Mesendoderm (in vitro differentiated cells): ENCODE measurements around the gene E2F7.

Experiments
- DNase-seq: peaks from one replicate; pipeline ENCODE4 v3.0.0; 2013
- H2AK5ac ChIP-seq: 2 replicates; pipeline ENCODE4 v1.6.1; 2013; ENCODE audit warnings: low read length, inconsistent platforms
- H2BK120ac ChIP-seq: 2 replicates; pipeline ENCODE4 v1.6.1; 2013; ENCODE audit warnings: low read depth, mild to moderate bottlenecking, low read length, moderate library complexity, mixed read lengths
- H2BK15ac ChIP-seq: replicated peaks from 2 replicates; pipeline ENCODE4 v1.6.1; 2013; ENCODE audit warnings: low read depth, mild to moderate bottlenecking, moderate library complexity
- H2BK5ac ChIP-seq: 2 replicates; pipeline ENCODE4 v1.6.1; 2013; ENCODE audit warnings: low read length, inconsistent platforms
- H3K18ac ChIP-seq: 2 replicates; pipeline ENCODE4 v1.6.1; 2013; ENCODE audit warnings: mild to moderate bottlenecking, low read length, mixed read lengths
- H3K23ac ChIP-seq: one replicate; pipeline ENCODE4 v1.6.1; 2013; ENCODE audit warnings: low read length
- H3K27ac ChIP-seq: 2 replicates; pipeline ENCODE4 v1.5.1; 2013; ENCODE audit warnings: low read depth, mild to moderate bottlenecking, inconsistent platforms, low read length, moderate library complexity
- H3K27me3 ChIP-seq: 2 replicates; pipeline ENCODE4 v1.6.1; 2013; ENCODE audit warnings: low read length, control low read depth, mild to moderate bottlenecking, inconsistent platforms; ENCODE audit not compliant: insufficient read depth, poor library complexity
- H3K36me3 ChIP-seq: 2 replicates; pipeline ENCODE4 v1.6.1; 2013; ENCODE audit warnings: low read length, inconsistent platforms; ENCODE audit not compliant: control insufficient read depth, insufficient read depth
- H3K4ac ChIP-seq: one replicate; pipeline ENCODE4 v1.6.1; 2013; ENCODE audit warnings: low read depth, mild to moderate bottlenecking, low read length, moderate library complexity
- H3K4me1 ChIP-seq: 2 replicates; pipeline ENCODE4 v1.6.1; 2013; ENCODE audit warnings: low read depth, low read length, inconsistent platforms; ENCODE audit not compliant: control insufficient read depth
- H3K4me2 ChIP-seq: 2 replicates; pipeline ENCODE4 v1.6.1; 2013; ENCODE audit warnings: low read length
- H3K4me3 ChIP-seq: 2 replicates; pipeline ENCODE4 v1.5.1; 2013; ENCODE audit warnings: mild to moderate bottlenecking, low read length
- H3K56ac ChIP-seq: one replicate; pipeline ENCODE4 v1.6.1; 2013; ENCODE audit warnings: low read length
- H3K79me1 ChIP-seq: 2 replicates; pipeline ENCODE4 v1.6.1; 2013; ENCODE audit warnings: low read length, inconsistent platforms
- H3K79me2 ChIP-seq: 2 replicates; pipeline ENCODE4 v1.6.1; 2013; ENCODE audit warnings: mild to moderate bottlenecking, low read length; ENCODE audit not compliant: control insufficient read depth, insufficient read depth
- H3K9ac ChIP-seq: 2 replicates; pipeline ENCODE4 v1.6.1; 2013; ENCODE audit warnings: low read length, inconsistent platforms
- H4K5ac ChIP-seq: one replicate; pipeline ENCODE4 v1.6.1; 2013; ENCODE audit warnings: low read length
- H4K8ac ChIP-seq: one replicate; pipeline ENCODE4 v1.6.1; 2013; ENCODE audit warnings: low read depth, mild to moderate bottlenecking, control low read depth, low read length, moderate library complexity
- WGBS: extraction: QIAGEN DNeasy Blood & Tissue Kit; methylation state at CpG from one replicate; pipeline ENCODE4 v1.1.7; 2013; ENCODE audit warnings: low lambda C conversion rate, missing lambda C conversion rate; ENCODE audit not compliant: insufficient coverage; ENCODE audit errors: extremely low coverage; 5-methylcytosine and 5-hydroxymethylcytosine counted together

E2F7 gene

DNA sequence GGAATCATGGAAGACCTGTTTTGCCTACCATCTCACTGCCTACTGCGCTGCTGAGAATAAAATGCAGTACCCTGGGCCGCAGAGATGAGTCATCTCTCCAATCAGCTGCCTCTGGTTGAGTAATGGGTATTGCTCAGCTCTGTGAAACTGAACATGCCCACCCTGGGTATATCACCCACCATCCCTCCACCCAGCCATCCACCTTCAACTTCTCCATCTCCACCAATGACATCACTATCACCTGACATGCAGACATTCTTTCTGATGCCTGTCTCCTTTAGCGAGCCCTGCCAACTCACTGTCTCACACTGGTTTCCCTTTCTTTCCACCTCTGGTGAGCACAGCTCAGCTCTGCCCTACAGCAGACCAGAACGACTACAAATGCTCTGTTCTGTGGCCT is 33.6 kb downstream of the E2F7 start:
- Histone ChIP-seq H2BK5ac (no peak overlapping the region), H3K79me1 (no peaks in the 10 kb centered on the region), H2BK15ac (no peak overlapping the region), H2BK120ac (no peak overlapping the region), H3K56ac (no peak overlapping the region), H3K9ac (no peak overlapping the region), H3K27me3 (no peaks in the 10 kb centered on the region), H3K79me2 (no peaks in the 10 kb centered on the region), H3K4me3 (no peak overlapping the region), H2AK5ac (no peak overlapping the region), H3K36me3 (peaks cover 7% of the 10 kb centered on the region), H3K18ac (no peak overlapping the region), H3K4me1 (no peaks in the 10 kb centered on the region), H3K4ac (no peak overlapping the region), H4K8ac (no peak overlapping the region), H3K23ac (no peak overlapping the region), H4K5ac (no peak overlapping the region), H3K4me2 (no peak overlapping the region), H3K27ac (no peak overlapping the region)
- no CpG with 5 or more reads among the region's 4 CpGs for WGBS
- peak; percentile 21 for DNase-seq

GRCh38 chr12:77025782-77026314 is 39.5 kb downstream of the E2F7 start:
- Histone ChIP-seq H2BK120ac (no peak overlapping the region), H3K79me1 (no peaks in the 10 kb centered on the region), H2BK5ac (no peak overlapping the region)

GRCh38 chr12:77023501-77023900 is 41.9 kb downstream of the E2F7 start:
- no peaks in the 10 kb centered on the region for H3K27me3 ChIP-seq
- H4K5ac ChIP-seq, result no peak overlapping the region
- WGBS, result no CpG with 5 or more reads among the region's 6 CpGs
- no peaks in the 10 kb centered on the region for H3K79me2 ChIP-seq
- no peak overlapping the region for H3K18ac ChIP-seq
- H2AK5ac ChIP-seq, result no peak overlapping the region
- no peak overlapping the region for H3K9ac ChIP-seq
- H3K4ac ChIP-seq, result no peak overlapping the region
- H2BK15ac ChIP-seq, result no peak overlapping the region
- no peak overlapping the region for H2BK120ac ChIP-seq
- no peak overlapping the region for H3K27ac ChIP-seq
- H3K36me3 ChIP-seq, result peaks cover 9% of the 10 kb centered on the region
- DNase-seq, result no peak
- H3K4me1 ChIP-seq, result no peaks in the 10 kb centered on the region
- no peak overlapping the region for H2BK5ac ChIP-seq
- H3K4me2 ChIP-seq, result no peak overlapping the region
- no peak overlapping the region for H3K56ac ChIP-seq
- H3K79me1 ChIP-seq, result no peaks in the 10 kb centered on the region
- no peak overlapping the region for H3K4me3 ChIP-seq
- H4K8ac ChIP-seq, result no peak overlapping the region
- H3K23ac ChIP-seq, result no peak overlapping the region

More at GRCh38 chr12:77025782-77026314, 39.5 kb downstream of the E2F7 start:
- no peak for DNase-seq
- Histone ChIP-seq H3K36me3 (peaks cover 12% of the 10 kb centered on the region), H3K4me1 (no peaks in the 10 kb centered on the region), H3K27me3 (no peaks in the 10 kb centered on the region), H3K56ac (no peak overlapping the region), H4K8ac (no peak overlapping the region), H3K27ac (no peak overlapping the region), H4K5ac (no peak overlapping the region), H3K23ac (no peak overlapping the region), H2BK15ac (no peak overlapping the region), H2AK5ac (no peak overlapping the region), H3K4ac (no peak overlapping the region), H3K4me2 (no peak overlapping the region), H3K9ac (no peak overlapping the region), H3K18ac (no peak overlapping the region), H3K79me2 (no peaks in the 10 kb centered on the region), H3K4me3 (no peak overlapping the region)
- no CpG with 5 or more reads among the region's 6 CpGs for WGBS

DNA sequence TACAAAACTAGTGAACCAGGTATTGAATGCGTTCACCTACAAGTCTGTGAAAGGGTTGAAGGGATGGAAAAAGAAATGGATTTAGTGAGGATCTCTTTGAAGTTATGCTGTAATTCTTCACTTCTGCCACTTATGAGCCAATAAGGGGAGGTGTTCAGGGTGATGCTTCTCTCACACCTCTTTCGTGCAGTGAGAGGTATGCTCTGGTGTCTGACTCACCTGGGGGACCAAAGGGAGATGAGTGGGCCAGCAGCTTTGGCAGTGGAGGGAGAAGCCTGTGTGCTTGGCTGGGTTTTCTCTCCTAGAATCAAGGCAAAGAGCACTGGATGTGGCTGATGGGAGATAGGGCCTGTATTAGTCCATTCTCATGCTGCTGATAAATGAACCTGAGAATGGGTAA is 45.4 kb downstream of the E2F7 start:
- DNase-seq, result no peak
- H2BK5ac ChIP-seq, result no peak overlapping the region
- H3K27ac ChIP-seq, result no peak overlapping the region
- no peak overlapping the region for H3K9ac ChIP-seq
- no peak overlapping the region for H2BK15ac ChIP-seq
- H3K79me1 ChIP-seq, result no peaks in the 10 kb centered on the region
- H2BK120ac ChIP-seq, result no peak overlapping the region
- H3K36me3 ChIP-seq, result peaks cover 6% of the 10 kb centered on the region
- H3K18ac ChIP-seq, result no peak overlapping the region
- H4K8ac ChIP-seq, result no peak overlapping the region
- no peak overlapping the region for H3K4me3 ChIP-seq
- no peak overlapping the region for H2AK5ac ChIP-seq
- no peak overlapping the region for H3K4ac ChIP-seq
- H3K79me2 ChIP-seq, result no peaks in the 10 kb centered on the region
- H3K4me1 ChIP-seq, result no peaks in the 10 kb centered on the region
- H4K5ac ChIP-seq, result no peak overlapping the region
- H3K4me2 ChIP-seq, result no peak overlapping the region
- WGBS, result no CpG with 5 or more reads among the region's 2 CpGs
- H3K27me3 ChIP-seq, result no peaks in the 10 kb centered on the region
- no peak overlapping the region for H3K56ac ChIP-seq
- no peak overlapping the region for H3K23ac ChIP-seq

- H3K18ac ChIP-seq, result no peak overlapping the region
- H3K4me3 ChIP-seq, result no peak overlapping the region
- H3K56ac ChIP-seq, result no peak overlapping the region
- H3K4ac ChIP-seq, result no peak overlapping the region
- no peaks in the 10 kb centered on the region for H3K4me1 ChIP-seq
- H3K4me2 ChIP-seq, result no peak overlapping the region
- H3K79me1 ChIP-seq, result no peaks in the 10 kb centered on the region
- no peaks in the 10 kb centered on the region for H3K27me3 ChIP-seq
- H3K27ac ChIP-seq, result no peak overlapping the region
- H3K79me2 ChIP-seq, result no peaks in the 10 kb centered on the region
- WGBS, result no CpG with 5 or more reads among the region's 1 CpG
- no peak for DNase-seq
- H2BK120ac ChIP-seq, result no peak overlapping the region
- H3K9ac ChIP-seq, result no peak overlapping the region
- H2BK15ac ChIP-seq, result no peak overlapping the region
- H2AK5ac ChIP-seq, result no peak overlapping the region
- H4K5ac ChIP-seq, result no peak overlapping the region
- peaks cover 5% of the 10 kb centered on the region for H3K36me3 ChIP-seq
- H4K8ac ChIP-seq, result no peak overlapping the region
- no peak overlapping the region for H3K23ac ChIP-seq
- H2BK5ac ChIP-seq, result no peak overlapping the region
Measured at GRCh38 chr12:77016606-77017005, 48.8 kb downstream of the E2F7 start.

DNA sequence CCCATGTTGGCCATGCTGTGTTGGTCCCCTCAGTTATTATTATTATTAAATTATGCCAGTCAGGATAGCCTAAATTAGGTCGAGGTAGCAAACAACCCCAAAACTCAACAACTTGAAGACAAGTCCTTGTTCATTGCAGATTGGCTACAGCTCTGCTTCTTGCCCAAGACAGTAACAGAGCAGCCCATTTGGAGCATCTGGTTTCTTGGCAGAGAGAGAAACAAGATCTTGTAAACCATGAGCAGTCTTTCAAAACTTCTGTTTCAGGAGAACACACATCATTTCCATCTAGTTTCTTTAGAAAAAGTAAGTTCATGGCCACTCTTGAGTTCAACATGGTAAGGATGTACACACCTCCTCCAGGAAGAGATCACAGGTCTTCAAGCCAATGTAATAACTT is 52.3 kb downstream of the E2F7 start:
- Histone ChIP-seq H4K5ac (no peak overlapping the region), H3K4me2 (no peak overlapping the region), H2BK120ac (no peak overlapping the region), H3K27ac (no peak overlapping the region), H3K9ac (no peak overlapping the region), H3K36me3 (peaks cover 2% of the 10 kb centered on the region), H3K27me3 (no peaks in the 10 kb centered on the region), H3K56ac (no peak overlapping the region), H2BK5ac (no peak overlapping the region), H3K79me1 (no peaks in the 10 kb centered on the region), H3K79me2 (no peaks in the 10 kb centered on the region), H2AK5ac (no peak overlapping the region), H3K4me1 (no peaks in the 10 kb centered on the region), H4K8ac (no peak overlapping the region), H3K23ac (no peak overlapping the region), H2BK15ac (no peak overlapping the region), H3K18ac (no peak overlapping the region), H3K4ac (no peak overlapping the region), H3K4me3 (no peak overlapping the region)
- DNase-seq, result no peak
- no CpG with 5 or more reads among the region's 1 CpG for WGBS
